DMS79 treated with DMSO at 0.1 percent for 48 hours (cell line): ENCODE measurements around the gene KRCC1.
"Not testable (repeated sequence)": the region's sequence is repeated elsewhere in the genome, so short reads cannot be mapped to it uniquely, and the experiment has no call there.

ENCODE experiments used
- DNase-seq: peaks from one replicate; lab custom pipeline; 2025; lab: John Stamatoyannopoulos, UW

KRCC1 gene

GRCh38 chr2:88000474-88000873, 55.1 kb downstream of the KRCC1 start:
- DNase-seq = not testable (repeated sequence)

- DNase-seq = no peak
Measured at GRCh38 chr2:87996570-87996969, 59.0 kb downstream of the KRCC1 start.

GRCh38 chr2:87995756-87996155, 59.8 kb downstream of the KRCC1 start:
- DNase-seq = no peak

GRCh38 chr2:87994304-87994850, 61.2 kb downstream of the KRCC1 start:
- not testable (repeated sequence) for DNase-seq

- DNase-seq = not testable (repeated sequence)
Measured at GRCh38 chr2:87992569-87992968, 63.0 kb downstream of the KRCC1 start.

- DNase-seq = not testable (repeated sequence)
Measured at GRCh38 chr2:87987473-87987872, 68.1 kb downstream of the KRCC1 start.

GRCh38 chr2:87985902-87986301, 69.7 kb downstream of the KRCC1 start:
- not testable (repeated sequence) for DNase-seq

GRCh38 chr2:87981182-87981581, 74.4 kb downstream of the KRCC1 start:
- not testable (repeated sequence) for DNase-seq
